K562 (cell line): ENCODE measurements around the gene COL23A1.

Experiments
- CXXC5 ChIP-seq: fragments of 250-450 bp; sonication (Bioruptor Pico); IDR thresholded peaks from 2 replicates; pipeline ENCODE4 v1.8.0; 2022; ENCODE audit warnings: inconsistent platforms, mild to moderate bottlenecking, moderate library complexity
- ELF1 ChIP-seq: fragments of 200-800 bp; sonication (Bioruptor generic); IDR thresholded peaks from 2 replicates; pipeline ENCODE4 v1.6.1; 2016; ENCODE audit warnings: missing genetic modification characterization, missing compliant biosample characterization
- GATAD2A ChIP-seq: fragments of 450-650 bp; IDR thresholded peaks from 2 replicates; pipeline ENCODE4 v1.6.1; 2017
- MAFK ChIP-seq: IDR thresholded peaks from 2 replicates; pipeline ENCODE4 v1.6.1; 2011; ENCODE audit warnings: low read length, improper control_type of control experiment
- POLR2AphosphoS5 ChIP-seq: IDR thresholded peaks from 2 replicates; pipeline ENCODE4 v1.6.1; 2011; ENCODE audit warnings: mild to moderate bottlenecking, low read depth, low read length, moderate library complexity; ENCODE audit not compliant: control insufficient read depth, insufficient read depth
- RB1 ChIP-seq: fragments of 450-650 bp; IDR thresholded peaks from 2 replicates; pipeline ENCODE4 v1.6.1; 2017; ENCODE audit warnings: low read depth, mild to moderate bottlenecking
- RBM22 ChIP-seq: fragments of 200-400 bp; formaldehyde crosslinking; IDR thresholded peaks from 2 replicates; pipeline ENCODE4 v1.6.1; 2018; ENCODE audit warnings: low read length, low read depth; ENCODE audit not compliant: poor library complexity, severe bottlenecking
- SNIP1 ChIP-seq: fragments of 450-650 bp; IDR thresholded peaks from 2 replicates; pipeline ENCODE4 v1.7.1; 2017; ENCODE audit warnings: low read depth, mild to moderate bottlenecking
- TBP ChIP-seq: optimal IDR thresholded peaks from 2 replicates; pipeline ENCODE3; 2011; ENCODE audit warnings: low read depth, low read length, improper control_type of control experiment
- ZNF12 ChIP-seq: sonication (generic); formaldehyde crosslinking; IDR thresholded peaks from 2 replicates; pipeline ENCODE4 v1.4.0; 2020; ENCODE audit warnings: mild to moderate bottlenecking, missing genetic modification reagents
- TF ChIP-seq, protein P1 (sequence below), 3 experiments: IDR thresholded peaks in 2 of 3; conservative IDR thresholded peaks in 1 of 3; 2 replicates each; pipeline ENCODE4 v1.5.1; 2011 to 2012; ENCODE audit warnings: low read length in 3 of 3, mild to moderate bottlenecking in 3 of 3, control low read depth in 2 of 3, improper control_type of control experiment in 1 of 3, inconsistent platforms in 1 of 3, low read depth in 1 of 3, mixed read lengths in 1 of 3, moderate library complexity in 1 of 3; ENCODE audit not compliant: insufficient read depth in 2 of 3
- TF ChIP-seq, protein P2 (sequence below): sonication (generic); formaldehyde crosslinking; IDR thresholded peaks from 2 replicates; pipeline ENCODE4 v1.8.0; 2022; ENCODE audit warnings: mild to moderate bottlenecking, missing genetic modification reagents, borderline replicate concordance

DNA sequence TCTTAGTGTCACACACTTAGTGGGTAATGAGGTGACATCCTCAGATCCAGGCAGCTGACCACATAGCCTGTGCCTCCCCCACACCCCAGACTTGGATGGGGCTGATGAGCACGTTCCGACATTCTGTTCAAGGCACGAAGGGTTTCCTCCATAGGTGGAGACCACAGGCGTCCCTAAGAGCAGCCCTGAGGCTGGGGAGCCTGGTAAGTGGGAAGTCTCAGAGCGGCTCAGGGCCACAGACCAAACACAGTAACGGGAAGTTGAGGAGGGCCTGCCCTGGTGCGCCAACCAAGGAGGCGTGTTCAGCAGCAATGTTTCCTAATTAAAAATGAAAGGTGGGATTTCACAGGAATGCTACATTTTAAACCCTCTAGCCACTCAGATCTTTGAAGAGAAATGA lies 255.3 kb downstream of the COL23A1 start:
- TF ChIP-seq POLR2AphosphoS5 (no peak), RB1 (no peak), SNIP1 (no peak), ZNF12 (CRISPR knock-in tag) (no peak), GATAD2A (no peak), ELF1 (tag) (no peak), RBM22 (no peak), TBP (no peak), CXXC5 (CRISPR knock-in tag) (no peak), MAFK (no peak)
- TF ChIP-seq, protein P1, sequence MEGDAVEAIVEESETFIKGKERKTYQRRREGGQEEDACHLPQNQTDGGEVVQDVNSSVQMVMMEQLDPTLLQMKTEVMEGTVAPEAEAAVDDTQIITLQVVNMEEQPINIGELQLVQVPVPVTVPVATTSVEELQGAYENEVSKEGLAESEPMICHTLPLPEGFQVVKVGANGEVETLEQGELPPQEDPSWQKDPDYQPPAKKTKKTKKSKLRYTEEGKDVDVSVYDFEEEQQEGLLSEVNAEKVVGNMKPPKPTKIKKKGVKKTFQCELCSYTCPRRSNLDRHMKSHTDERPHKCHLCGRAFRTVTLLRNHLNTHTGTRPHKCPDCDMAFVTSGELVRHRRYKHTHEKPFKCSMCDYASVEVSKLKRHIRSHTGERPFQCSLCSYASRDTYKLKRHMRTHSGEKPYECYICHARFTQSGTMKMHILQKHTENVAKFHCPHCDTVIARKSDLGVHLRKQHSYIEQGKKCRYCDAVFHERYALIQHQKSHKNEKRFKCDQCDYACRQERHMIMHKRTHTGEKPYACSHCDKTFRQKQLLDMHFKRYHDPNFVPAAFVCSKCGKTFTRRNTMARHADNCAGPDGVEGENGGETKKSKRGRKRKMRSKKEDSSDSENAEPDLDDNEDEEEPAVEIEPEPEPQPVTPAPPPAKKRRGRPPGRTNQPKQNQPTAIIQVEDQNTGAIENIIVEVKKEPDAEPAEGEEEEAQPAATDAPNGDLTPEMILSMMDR (IDR thresholded peaks at IDR 0.05 in 2 of 3, conservative IDR thresholded peaks at IDR 0.05 in 1 of 3; ENCODE audit: insufficient read depth in 2 of 3, low read depth in 1 of 3, low read length in 3 of 3), result no peak
- TF ChIP-seq, protein P2, sequence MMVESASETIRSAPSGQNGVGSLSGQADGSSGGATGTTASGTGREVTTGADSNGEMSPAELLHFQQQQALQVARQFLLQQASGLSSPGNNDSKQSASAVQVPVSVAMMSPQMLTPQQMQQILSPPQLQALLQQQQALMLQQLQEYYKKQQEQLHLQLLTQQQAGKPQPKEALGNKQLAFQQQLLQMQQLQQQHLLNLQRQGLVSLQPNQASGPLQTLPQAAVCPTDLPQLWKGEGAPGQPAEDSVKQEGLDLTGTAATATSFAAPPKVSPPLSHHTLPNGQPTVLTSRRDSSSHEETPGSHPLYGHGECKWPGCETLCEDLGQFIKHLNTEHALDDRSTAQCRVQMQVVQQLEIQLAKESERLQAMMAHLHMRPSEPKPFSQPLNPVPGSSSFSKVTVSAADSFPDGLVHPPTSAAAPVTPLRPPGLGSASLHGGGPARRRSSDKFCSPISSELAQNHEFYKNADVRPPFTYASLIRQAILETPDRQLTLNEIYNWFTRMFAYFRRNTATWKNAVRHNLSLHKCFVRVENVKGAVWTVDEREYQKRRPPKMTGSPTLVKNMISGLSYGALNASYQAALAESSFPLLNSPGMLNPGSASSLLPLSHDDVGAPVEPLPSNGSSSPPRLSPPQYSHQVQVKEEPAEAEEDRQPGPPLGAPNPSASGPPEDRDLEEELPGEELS (CRISPR knock-in tag), result no peak
